Activated CD8-positive, alpha-beta memory T cell treated with anti-CD3 and anti-CD28 coated beads, Interleukin-2, amount 50 U/mL, for 1 hour (primary cell): ENCODE results near the gene MCL1.
A peak's percentile ranks its signal among the peaks of the same experiment; 100 is the strongest.
"Not testable (repeated sequence)": the region's sequence is repeated elsewhere in the genome, so short reads cannot be mapped to it uniquely, and the experiment has no call there.

Source experiments
- DNase-seq: peaks from one replicate; pipeline ENCODE4 v3.0.0-alpha.2; 2020; ENCODE audit errors: extremely low read depth

MCL1 gene

GRCh38 chr1:150579110-150579944 lies at the start of gene MCL1:
Gene MCL1 (minus strand): TSS chr1:150579610. CDS start chr1:150579530, 80 bp downstream.
- peak; percentile 79 for DNase-seq

DNA sequence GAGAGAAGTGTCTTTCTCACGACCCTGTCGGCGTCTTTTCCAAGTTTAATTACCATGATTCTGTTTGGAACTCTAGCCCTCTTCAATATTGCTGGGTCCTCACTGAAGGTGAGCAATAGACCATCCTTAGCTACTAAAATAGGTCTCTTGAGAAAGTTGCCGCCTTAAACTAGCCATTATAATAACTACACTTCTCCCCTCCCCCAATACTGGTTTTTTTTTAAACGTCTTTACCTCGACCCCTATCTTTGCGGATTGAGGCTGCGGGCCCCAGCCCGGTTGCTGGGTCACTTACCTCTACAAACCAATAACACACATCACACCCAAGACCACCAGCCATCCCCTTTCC lies 49.3 kb upstream of the MCL1 start:
- DNase-seq: no peak

DNA sequence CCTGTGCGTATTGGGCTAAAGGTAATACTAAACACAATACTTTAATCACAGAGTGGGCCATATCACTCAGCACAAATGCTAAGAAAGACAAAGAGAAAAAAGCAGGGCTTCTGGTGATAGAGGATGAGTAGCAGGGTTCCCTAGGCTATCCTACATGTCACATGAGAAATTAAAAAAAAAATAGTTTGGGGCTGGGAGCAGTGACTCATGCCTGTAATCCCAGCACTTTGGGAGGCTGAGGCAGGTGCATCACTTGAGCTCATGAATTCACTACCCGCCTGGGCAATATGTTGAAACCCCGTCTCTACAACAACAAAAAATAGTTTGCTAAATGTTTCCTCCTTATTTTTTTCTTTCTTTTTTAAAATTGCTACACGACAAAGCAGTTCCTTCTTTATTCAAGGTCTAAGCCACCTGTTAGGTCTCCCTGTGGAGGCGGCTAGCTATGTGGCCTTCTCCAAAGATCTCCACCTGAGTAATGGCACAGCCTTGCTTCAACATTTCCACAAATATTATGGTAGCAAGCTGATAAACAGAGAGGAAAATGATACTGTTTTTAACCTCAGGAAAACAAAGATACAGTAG lies 48.5 kb upstream of the MCL1 start:
- DNase-seq: no peak

DNA sequence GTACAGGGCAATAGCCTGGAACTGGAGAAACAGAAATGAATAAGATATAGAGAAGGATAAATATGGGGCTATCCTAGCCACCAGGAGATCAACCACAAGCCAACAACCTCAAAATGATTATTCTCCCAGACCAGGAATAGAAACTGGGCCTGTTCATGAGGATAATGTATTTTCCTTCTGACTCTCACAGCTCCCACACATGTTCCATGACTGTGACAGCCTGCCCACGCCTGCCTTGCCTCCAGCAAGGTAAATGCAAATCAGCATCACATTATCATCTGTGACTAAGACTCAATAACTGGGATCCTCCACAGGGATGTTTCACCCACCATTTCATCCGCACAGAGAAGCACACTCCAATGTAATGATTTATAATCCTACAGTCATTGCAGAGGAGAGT lies 46.7 kb upstream of the MCL1 start:
- no peak for DNase-seq

GRCh38 chr1:150624546-150624945 lies 45.1 kb upstream of the MCL1 start:
- not testable (repeated sequence) for DNase-seq

GRCh38 chr1:150624134-150624533 lies 44.7 kb upstream of the MCL1 start:
- not testable (repeated sequence) for DNase-seq

- no peak for DNase-seq
Observed at GRCh38 chr1:150622303-150622975, 43.0 kb upstream of the MCL1 start.

DNA sequence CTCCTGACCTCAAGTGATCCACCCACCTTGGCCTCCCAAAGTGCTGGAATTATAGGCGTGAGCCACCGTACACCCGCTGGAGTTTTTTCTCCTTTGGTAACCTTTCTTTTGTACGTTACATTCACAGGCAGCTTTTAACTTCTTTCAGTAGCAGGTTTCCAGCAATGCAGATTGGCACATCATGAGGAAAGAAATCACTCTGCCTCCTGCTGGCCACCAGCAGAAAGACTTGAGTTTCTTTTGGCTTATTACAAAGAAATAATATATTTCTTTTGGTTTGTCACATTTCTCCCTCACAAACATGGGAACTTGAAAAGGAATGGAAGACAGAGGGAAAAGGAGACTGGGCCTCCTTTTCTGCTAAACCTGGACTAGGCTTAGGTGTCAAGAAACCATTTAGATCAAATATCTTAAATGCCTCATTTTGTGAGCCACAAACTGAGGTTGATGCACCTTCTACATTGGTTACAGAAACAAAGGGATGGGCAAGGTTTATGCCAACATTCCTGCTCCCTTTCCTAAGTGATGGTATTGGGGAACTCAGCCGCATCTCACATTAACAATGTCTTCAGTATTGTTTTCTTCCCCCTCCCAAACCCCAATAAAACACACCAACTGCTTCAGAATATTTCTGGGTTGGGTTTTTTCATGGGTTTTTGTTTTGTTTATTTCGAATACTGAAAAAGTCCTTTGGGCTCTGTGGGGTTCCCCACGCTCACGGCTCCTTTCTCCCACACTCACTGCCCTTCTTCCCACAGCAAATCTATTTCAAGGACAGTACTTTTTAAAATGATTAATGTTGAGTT lies 42.3 kb upstream of the MCL1 start:
- DNase-seq: no peak

DNA sequence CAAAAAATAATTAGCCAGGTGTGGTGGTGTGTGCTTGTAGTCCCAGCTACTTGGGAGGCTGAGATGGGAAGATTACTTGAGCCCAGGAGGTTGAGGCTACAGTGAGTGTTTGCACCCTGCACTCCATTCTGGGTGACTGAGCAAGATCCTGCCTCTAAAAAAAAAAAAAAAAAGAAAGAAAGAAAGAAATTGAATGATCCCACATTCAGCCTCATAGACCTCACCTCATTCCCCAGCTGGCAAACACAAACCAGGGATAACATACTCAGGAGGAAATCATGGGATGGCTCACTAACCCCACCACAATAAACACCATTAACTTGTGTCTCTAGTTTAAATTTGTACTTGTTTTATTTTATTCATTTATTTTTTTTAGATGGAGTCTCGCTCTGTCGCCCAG lies 41.5 kb upstream of the MCL1 start:
- DNase-seq: no peak

- DNase-seq: no peak
Observed at GRCh38 chr1:150619576-150620509, 40.4 kb upstream of the MCL1 start.

GRCh38 chr1:150615346-150616201 lies 36.2 kb upstream of the MCL1 start:
- DNase-seq: no peak

GRCh38 chr1:150613061-150613920 lies 33.9 kb upstream of the MCL1 start:
- peak; percentile 53 for DNase-seq

DNA sequence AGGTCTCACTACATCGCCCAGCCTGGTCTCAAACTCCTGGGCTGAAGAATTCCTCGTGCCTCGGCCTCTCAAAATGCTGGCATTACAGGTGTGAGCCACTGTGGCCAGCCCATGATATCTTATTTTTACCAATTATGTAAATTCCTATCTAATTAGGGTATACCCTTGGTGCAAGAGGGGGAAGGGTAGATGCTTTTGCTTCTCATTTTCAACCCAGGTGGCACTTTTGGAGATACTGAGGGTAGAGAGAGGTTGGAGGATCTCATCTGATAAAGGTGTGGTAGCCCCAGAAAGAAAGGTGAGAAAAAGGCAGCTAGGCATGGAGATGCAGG lies 32.6 kb upstream of the MCL1 start:
- DNase-seq: no peak

DNA sequence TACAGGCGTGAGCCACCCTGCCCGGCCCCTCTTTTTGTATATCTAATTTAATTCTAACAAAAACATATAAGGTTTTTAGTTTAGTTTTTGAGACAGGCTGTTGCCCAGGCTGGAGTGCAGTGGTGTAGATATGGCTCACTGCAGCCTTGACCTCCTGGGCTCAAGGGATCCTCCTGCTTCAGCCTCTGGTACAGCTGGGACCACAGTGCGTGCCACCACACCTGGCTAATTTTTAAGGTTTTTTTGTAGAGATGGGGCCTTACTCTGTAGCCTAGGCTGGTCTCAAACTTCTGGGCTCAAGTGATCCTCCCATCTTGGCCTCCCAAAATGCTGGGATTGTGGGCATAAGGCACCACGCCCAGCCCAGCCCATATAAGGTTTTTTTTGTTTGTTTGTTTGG lies 31.2 kb upstream of the MCL1 start:
- DNase-seq: no peak

DNA sequence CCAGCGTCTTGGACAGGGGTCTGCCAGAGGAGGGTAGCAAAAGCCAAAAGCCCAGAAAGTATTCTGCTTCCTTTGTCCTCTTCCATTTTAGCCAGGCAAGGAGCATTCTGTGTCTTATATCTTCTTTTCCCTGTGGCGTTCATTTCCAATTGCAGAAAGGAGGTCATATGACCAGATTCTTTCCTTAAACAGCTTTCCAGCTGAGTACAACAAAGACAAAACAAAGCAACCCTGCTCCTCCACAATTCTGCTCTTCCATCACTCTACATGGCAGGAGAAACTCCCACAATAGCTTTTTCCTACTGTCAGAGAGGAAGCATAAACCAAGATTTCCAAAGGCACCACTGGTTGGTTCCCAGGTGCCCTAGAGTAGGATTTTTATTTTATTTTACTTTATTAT lies 30.3 kb upstream of the MCL1 start:
- no peak for DNase-seq

DNA sequence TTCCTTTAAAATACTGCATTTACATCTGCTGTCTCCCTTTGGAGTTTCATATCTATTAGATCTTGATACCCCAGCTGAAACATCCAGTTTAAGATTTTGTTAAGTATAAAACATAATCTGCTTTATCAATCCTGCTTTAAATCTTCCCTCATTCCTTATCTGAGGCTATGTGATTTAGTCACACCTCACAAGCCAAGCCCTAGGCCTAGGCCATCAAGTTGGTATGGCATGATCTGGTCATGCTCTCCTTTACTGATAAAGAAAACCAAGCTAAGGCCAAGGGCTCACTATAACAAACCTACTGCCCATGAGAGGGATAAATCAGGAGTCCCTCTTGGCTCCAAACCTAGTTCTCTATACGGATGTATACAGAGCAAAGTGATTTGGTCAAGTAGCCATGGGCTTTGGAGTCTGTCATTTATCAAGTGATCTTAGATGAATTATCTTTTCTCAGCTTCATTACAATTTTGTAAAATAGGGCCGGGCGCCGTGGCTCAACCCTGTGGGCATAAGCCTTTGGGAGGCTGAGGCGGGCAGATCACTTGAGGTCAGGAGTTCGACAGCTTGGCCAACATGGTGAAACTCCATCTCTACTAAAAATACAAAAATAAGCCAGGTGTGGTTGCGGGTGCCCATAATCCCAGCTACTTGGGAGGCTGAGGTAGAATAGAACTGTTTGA lies 27.2 kb upstream of the MCL1 start:
- no peak for DNase-seq

GRCh38 chr1:150605451-150605731 lies 26.0 kb upstream of the MCL1 start:
- not testable (repeated sequence) for DNase-seq

DNA sequence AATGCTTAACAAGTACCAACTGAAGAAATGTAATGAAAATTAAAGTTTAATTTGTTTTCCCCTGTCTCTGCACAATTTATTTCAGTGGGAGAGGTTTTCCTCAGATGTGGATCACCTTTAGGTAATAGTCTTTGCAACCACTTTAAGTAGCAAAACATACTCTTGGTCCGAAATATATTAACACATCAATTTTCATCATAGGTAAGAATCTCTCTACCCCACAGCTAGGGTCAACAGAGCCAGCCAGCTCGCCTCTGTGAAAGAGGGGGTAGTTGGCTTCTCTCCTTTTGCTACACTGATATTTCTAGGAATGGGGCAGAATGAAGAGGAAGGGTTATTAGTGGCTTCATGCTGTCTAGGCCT lies 24.8 kb upstream of the MCL1 start:
- DNase-seq: no peak

DNA sequence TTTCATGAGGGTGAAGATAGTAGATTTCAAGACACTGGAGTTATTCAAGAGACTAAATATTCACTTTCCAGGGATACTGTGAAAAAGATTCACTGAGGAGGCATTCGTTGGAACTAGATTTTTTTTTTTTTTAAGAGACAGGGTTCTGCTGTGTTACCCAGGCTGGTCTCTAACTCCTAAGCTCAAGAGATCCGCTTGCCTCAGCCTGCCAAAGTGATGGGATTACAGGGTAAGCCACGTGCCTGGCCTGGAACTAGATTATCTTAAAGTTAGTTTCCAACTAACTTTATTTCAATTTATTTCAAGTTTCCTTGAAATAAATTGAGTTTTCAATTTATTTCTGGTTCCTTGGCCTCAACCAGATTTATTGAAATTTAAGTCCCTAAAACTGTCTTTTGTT lies 24.3 kb upstream of the MCL1 start:
- DNase-seq: no peak
